ENCODE measurements around the gene FBXL5. TPM values are rescaled to one million over a fixed set of nuclear protein-coding genes. Genes with fewer than 3 reads are reported as not detected.

FBXL5 gene
- total and polyA plus RNA-seq, 4 donors: 24.5 to 79.7 (median 34.5) TPM

DNA sequence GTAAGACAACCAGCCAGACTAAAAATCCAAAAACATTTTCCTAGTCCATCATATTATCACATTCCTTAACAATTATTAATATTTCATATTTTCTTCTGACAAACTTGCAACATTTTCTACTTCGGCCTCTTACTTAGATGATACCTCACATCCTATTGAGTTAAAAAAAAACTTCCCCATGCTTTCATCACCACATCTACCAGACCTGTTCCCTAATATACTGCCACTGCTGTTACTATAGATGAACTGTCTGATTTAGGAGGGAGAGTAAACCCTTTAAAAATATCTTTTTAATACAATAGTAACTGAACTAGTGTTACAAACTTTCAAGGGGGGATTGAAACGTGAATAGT, 28.0 kb upstream of the FBXL5 start:
- H3K4me3 ChIP-seq (ENCODE audit: low read depth in 1 of 3, low read length in 3 of 3): peak overlapping the region in 1 of 3 donors; percentile 50
- no peak overlapping the region for H3K9ac ChIP-seq (ENCODE audit: low read depth in 1 of 2, low read length in 2 of 2)
- WGBS: 87% methylated on average over 2 of the region's 2 CpGs
- no peaks in the 10 kb centered on the region for H3K27me3 ChIP-seq (ENCODE audit: control insufficient read depth in 4 of 4, insufficient read depth in 4 of 4, low read length in 3 of 4)
- H3K4me1 ChIP-seq (ENCODE audit: control insufficient read depth in 4 of 4, insufficient read depth in 4 of 4, low read length in 3 of 4): peaks cover 4 to 15% (median 13%) of the 10 kb centered on the region in 4 donors
- no peak for DNase-seq (ENCODE audit: low spot score)
- no peaks in the 10 kb centered on the region for H3K9me3 ChIP-seq (ENCODE audit: control insufficient read depth in 4 of 4, low read length in 3 of 4)
- peaks cover 0 to 18% (median 7%) of the 10 kb centered on the region in 4 donors for H3K36me3 ChIP-seq (ENCODE audit: control insufficient read depth in 4 of 4, insufficient read depth in 3 of 4, low read depth in 1 of 4, low read length in 3 of 4)
- H3K27ac ChIP-seq (ENCODE audit: low read depth in 1 of 2, low read length in 2 of 2): no peak overlapping the region
- no peak for TF ChIP-seq CTCF (IDR thresholded peaks at IDR 0.05; ENCODE audit: low read depth, low read length, missing input control)

DNA sequence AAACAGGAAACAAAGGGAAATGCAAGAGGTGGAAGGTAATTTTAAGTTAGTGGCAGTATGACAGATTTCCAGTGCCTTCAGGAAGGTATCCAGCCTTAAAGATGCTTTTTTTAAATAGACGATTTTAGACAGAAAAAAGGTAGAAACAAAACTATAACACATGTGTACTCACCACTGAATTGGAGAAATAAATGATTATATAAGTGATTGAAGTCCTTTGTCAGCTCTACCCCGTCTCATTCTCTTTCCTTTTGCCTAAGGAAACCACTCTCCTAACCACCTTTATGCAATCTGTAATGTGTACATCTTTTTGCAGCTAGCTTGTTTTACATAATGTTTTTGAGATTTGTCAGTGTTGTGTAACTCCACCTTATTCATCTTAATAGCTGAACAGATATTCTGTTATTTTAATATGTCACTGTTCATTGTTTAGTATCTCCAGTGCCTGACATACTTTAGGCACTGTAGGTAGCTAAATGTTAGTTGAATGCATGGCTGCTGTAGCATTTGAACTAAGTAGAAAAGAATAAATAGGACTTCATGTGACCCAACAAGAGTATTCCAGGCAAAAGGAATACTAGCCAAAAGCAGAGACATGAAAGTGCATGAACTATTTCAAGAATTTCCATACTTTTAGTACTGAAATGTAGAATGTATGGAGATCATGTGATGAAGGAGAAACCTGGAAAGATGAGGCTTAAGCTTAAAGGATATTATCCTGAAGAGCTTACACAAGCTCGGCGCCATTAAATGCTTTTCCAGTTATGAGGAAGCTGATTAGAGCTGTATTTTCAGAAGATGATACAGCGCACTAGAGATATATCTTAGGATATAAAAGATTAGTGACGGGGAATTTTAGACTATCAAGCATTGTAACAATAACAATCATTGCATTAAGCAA, 27.3 kb upstream of the FBXL5 start:
- no peak for DNase-seq (ENCODE audit: low spot score)
- Histone ChIP-seq H3K36me3 (ENCODE audit: control insufficient read depth in 4 of 4, insufficient read depth in 3 of 4, low read depth in 1 of 4, low read length in 3 of 4) (peaks cover 0 to 16% (median 7%) of the 10 kb centered on the region in 4 donors), H3K4me1 (ENCODE audit: control insufficient read depth in 4 of 4, insufficient read depth in 4 of 4, low read length in 3 of 4) (peaks cover 4 to 15% (median 14%) of the 10 kb centered on the region in 4 donors), H3K9me3 (ENCODE audit: control insufficient read depth in 4 of 4, low read length in 3 of 4) (no peaks in the 10 kb centered on the region), H3K27ac (ENCODE audit: low read depth in 1 of 2, low read length in 2 of 2) (peak overlapping the region; percentile 89 to 96), H3K4me3 (ENCODE audit: low read depth in 1 of 3, low read length in 3 of 3) (peak overlapping the region; percentile 50 to 88 (median 86)), H3K9ac (ENCODE audit: low read depth in 1 of 2, low read length in 2 of 2) (peak overlapping the region; percentile 84 to 96), H3K27me3 (ENCODE audit: control insufficient read depth in 4 of 4, insufficient read depth in 4 of 4, low read length in 3 of 4) (no peaks in the 10 kb centered on the region)
- 39% methylated on average over 6 of the region's 6 CpGs for WGBS
- TF ChIP-seq ATF3 (IDR thresholded peaks at IDR 0.05): no peak
- TF ChIP-seq NR2F2 (IDR thresholded peaks at IDR 0.05): no peak
- TF ChIP-seq TAF1 (conservative IDR thresholded peaks at IDR 0.05): no peak
- peak; percentile 33 for TF ChIP-seq YY1 (IDR thresholded peaks at IDR 0.05)
- no peak for TF ChIP-seq GABPA (IDR thresholded peaks at IDR 0.05 in 1 of 2, conservative IDR thresholded peaks at IDR 0.05 in 1 of 2)
- TF ChIP-seq HNF4G (IDR thresholded peaks at IDR 0.05): no peak
- no peak for TF ChIP-seq FOXA1 (IDR thresholded peaks at IDR 0.05)
- no peak for TF ChIP-seq RAD21 (IDR thresholded peaks at IDR 0.05)

DNA sequence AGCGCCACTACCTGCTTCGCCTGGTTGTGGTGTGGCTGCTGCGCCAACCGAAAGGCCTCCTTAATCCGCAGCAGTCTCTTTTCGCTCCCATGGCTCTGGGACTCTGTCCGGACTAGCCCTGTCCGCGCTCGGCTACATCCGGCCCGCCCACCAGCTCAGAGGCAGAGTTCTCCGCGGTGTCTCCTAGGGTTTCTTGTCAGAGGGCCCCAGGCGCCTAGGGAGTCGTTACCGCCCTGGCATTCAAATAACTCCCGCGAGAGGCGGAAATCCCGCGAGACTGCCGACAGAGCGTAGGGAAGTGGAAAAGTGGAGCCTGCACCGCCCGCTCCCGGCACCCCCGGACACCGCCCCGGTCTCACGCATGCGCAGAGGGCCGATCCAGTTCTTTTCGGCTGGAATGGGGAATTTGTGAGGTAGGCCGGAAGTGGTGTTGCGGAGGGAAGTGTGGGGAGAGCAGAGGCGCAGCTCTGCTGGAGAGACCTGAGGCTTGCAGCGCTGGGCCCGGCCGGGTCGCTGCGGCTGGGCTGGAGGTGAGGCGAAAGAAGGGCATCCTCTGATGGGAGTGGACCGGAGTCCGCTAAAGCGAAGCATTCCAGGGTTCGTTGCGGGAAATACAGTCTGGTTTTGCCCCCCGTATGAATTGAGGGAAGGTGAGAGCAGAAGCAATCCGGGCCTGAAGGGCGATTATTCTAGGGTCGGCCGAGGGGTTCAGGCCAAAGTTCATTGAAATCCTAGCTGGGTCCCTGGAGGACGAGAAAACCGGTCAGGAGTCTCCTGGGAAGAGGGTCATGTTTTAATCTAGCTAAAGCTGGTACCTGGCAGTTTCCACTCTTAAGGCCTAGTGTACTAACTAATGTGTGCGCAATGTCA, 26.4 kb upstream of the FBXL5 start, which contains the start of gene FAM200B:
Gene FAM200B (plus strand): TSS at position 456 of the 870 bp plus-strand sequence. CDS start 5,151 bp downstream, outside the sequence.
- Histone ChIP-seq H3K27me3 (ENCODE audit: control insufficient read depth in 4 of 4, insufficient read depth in 4 of 4, low read length in 3 of 4) (no peaks in the 10 kb centered on the region), H3K4me3 (ENCODE audit: low read depth in 1 of 3, low read length in 3 of 3) (peak within 1 kb of the TSS; percentile 50 to 88 (median 86)), H3K4me1 (ENCODE audit: control insufficient read depth in 4 of 4, insufficient read depth in 4 of 4, low read length in 3 of 4) (peaks cover 4 to 16% (median 15%) of the 10 kb centered on the region in 4 donors), H3K9me3 (ENCODE audit: control insufficient read depth in 4 of 4, low read length in 3 of 4) (no peaks in the 10 kb centered on the region), H3K27ac (ENCODE audit: low read depth in 1 of 2, low read length in 2 of 2) (peak within 1 kb of the TSS; percentile 89 to 96), H3K36me3 (ENCODE audit: control insufficient read depth in 4 of 4, insufficient read depth in 3 of 4, low read depth in 1 of 4, low read length in 3 of 4) (peaks cover 0 to 8% (median 7%) of the 10 kb centered on the region in 4 donors), H3K9ac (ENCODE audit: low read depth in 1 of 2, low read length in 2 of 2) (peak within 1 kb of the TSS; percentile 84 to 96)
- WGBS: under 1% methylated on average over 56 of the region's 56 CpGs
- peak; percentile 100 for DNase-seq (ENCODE audit: low spot score)
- TF ChIP-seq, protein P1, sequence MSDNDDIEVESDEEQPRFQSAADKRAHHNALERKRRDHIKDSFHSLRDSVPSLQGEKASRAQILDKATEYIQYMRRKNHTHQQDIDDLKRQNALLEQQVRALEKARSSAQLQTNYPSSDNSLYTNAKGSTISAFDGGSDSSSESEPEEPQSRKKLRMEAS (IDR thresholded peaks at IDR 0.05): peak; percentile 49
- no peak for TF ChIP-seq ATF3 (IDR thresholded peaks at IDR 0.05)
- TF ChIP-seq JUND (IDR thresholded peaks at IDR 0.05): no peak
- TF ChIP-seq HNF4A (conservative IDR thresholded peaks at IDR 0.05): peak; percentile 38 to 48
- TF ChIP-seq SP1 (IDR thresholded peaks at IDR 0.05): peak; percentile 66
- TF ChIP-seq REST (IDR thresholded peaks at IDR 0.05): peak; percentile 89
- peak; percentile 73 to 88 for TF ChIP-seq GABPA (IDR thresholded peaks at IDR 0.05 in 1 of 2, conservative IDR thresholded peaks at IDR 0.05 in 1 of 2)
- TF ChIP-seq CTCF (IDR thresholded peaks at IDR 0.05; ENCODE audit: low read depth, low read length, missing input control): peak; percentile 30
- peak; percentile 42 to 49 for TF ChIP-seq RXRA (IDR thresholded peaks at IDR 0.05)
- peak; percentile 96 for TF ChIP-seq YY1 (IDR thresholded peaks at IDR 0.05)
- TF ChIP-seq RAD21 (IDR thresholded peaks at IDR 0.05): peak; percentile 53 to 69
- no peak for TF ChIP-seq FOXA1 (IDR thresholded peaks at IDR 0.05)

Measured in liver (tissue), 9 donors.